GM21786 (cell line): ENCODE results near the gene SLC12A3.

Experiments
- ATAC-seq: cut with Tn5 transposase; IDR thresholded peaks from one replicate; pipeline ENCODE4 v1.9.1; 2021; ENCODE audit not compliant: unreplicated experiment

Gene SLC12A3

DNA sequence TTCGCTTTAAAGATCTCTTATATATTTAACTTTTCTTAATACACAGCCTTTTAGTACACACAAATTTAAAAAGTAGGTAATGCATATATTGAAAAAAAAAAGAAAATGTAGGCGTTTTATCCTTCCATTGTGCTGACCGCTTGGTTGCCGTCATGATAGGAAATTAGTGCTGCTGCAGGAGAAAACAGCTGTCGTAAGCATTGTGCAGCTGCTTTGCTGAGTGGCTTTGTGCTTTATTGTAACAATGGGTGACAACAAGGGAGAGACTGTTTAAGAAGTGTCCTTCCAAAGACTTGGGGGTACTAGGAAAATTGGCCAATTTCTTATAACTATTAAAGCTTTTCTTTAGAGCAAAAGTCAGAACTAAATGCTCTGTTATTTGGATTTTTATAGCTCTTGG, 71.9 kb downstream of the SLC12A3 start:
- ATAC-seq: no peak

DNA sequence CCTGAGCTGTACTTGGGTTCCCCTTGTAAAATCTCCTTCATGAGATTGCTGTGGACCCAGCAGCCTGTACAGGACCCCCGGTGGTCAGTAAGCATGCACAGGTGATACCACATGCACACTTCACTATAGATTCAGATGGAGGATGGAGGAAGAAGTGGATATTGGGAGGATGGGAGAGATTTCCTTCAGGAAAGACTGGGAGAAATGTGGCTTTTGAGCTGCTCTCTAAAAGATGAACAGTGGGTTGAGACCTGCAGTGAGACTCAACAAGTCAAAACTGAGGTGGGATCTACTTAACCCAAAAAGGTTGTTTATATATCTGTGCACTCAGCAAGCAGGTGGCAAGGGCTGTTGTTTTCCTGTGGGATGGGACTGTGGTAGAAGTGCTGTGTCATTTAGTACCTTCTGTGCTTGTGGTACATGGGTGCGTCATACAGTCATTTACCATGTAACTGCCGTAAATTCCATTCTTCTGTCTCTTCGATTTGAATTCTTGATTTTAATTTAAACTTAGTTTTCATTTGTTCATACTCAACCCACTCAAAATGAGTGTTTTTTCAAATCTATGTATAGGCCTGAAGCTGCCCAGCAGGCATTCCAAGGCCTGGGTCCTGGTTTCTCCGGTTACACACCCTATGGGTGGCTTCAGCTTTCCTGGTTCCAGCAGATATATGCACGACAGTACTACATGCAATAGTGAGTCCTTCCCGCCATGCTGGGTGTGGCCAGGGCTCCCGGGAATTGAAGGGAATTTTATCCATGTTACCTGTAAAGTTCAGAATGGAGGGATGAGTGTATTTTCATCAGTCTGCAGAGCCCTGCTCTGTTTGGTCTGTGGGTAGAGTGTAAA, 73.9 kb downstream of the SLC12A3 start:
- no peak for ATAC-seq

DNA sequence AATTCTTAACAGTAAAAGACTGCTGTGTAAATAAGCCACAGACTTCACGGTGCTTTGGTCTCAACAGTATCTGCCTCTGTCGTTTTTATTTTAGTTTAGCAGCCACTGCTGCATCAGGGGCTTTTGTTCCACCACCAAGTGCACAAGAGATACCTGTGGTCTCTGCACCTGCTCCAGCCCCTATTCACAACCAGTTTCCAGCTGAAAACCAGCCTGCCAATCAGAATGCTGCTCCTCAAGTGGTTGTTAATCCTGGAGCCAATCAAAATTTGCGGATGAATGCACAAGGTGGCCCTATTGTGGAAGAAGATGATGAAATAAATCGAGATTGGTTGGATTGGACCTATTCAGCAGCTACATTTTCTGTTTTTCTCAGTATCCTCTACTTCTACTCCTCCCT, 74.8 kb downstream of the SLC12A3 start:
- no peak for ATAC-seq

DNA sequence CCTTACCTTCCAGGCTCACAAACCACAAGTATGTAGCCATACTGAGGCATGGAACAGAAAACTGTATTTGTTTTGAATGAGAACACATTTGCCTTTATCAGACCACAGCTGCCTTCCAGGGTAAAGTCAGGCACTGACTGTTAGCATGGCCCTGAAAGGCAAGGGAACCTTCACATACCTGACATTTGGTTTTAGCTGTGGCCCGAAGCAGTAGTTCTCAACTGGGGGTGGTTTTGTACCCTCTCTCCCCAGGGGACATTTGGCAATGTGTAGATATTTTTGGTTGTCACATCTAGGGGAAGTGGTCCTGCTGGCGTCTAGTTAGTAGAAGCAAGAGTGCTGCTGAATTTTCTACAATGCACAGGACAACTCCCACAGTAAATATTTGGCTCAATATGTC, 76.1 kb downstream of the SLC12A3 start:
- ATAC-seq: no peak

DNA sequence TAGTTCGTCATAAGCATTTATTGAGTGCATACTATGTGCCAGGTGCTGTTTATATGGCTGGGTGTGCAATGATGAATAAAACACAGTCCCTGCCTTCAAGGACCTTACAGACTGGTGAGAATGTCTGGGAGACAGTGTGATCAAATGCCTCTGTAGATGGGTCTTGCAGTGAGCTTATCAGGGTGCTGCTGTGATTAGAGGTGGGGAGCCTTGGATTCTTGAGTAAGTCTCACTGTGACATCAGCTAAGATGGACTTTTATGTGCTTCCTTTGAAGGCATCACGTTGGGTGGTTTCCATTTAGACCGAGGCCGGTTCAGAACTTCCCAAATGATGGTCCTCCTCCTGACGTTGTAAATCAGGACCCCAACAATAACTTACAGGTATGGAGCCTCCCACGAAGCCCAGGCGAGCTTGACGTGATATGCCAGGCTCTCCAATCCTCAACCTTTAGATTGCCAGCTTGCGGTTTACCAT, 76.9 kb downstream of the SLC12A3 start:
- ATAC-seq: no peak

DNA sequence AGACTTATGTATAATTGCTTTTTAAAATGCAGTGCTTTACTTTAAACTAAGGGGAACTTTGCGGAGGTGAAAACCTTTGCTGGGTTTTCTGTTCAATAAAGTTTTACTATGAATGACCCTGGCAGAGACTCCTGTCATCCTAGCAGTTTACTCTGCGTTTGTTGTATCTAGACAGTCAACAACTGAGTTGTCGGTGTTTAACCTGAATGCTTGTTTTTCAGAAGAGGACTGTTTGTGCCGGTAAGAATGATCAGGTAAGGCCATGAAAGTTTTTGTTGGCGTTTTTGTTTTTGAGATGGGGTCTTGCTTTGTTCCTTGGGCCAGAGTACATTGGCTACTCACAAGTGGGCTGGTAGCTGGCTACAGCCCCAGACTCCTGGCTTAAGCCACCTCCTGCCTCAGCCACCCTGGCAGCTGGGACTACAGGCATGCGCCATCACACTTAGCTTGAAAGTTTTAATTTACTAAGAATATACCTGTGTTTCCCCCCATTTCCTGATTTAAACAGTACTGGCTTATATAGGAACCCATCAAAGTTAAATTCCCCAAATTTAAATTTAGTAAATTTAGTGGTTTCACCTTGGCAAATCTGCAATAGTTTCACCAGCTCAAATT, 78.9 kb downstream of the SLC12A3 start:
- ATAC-seq: no peak

DNA sequence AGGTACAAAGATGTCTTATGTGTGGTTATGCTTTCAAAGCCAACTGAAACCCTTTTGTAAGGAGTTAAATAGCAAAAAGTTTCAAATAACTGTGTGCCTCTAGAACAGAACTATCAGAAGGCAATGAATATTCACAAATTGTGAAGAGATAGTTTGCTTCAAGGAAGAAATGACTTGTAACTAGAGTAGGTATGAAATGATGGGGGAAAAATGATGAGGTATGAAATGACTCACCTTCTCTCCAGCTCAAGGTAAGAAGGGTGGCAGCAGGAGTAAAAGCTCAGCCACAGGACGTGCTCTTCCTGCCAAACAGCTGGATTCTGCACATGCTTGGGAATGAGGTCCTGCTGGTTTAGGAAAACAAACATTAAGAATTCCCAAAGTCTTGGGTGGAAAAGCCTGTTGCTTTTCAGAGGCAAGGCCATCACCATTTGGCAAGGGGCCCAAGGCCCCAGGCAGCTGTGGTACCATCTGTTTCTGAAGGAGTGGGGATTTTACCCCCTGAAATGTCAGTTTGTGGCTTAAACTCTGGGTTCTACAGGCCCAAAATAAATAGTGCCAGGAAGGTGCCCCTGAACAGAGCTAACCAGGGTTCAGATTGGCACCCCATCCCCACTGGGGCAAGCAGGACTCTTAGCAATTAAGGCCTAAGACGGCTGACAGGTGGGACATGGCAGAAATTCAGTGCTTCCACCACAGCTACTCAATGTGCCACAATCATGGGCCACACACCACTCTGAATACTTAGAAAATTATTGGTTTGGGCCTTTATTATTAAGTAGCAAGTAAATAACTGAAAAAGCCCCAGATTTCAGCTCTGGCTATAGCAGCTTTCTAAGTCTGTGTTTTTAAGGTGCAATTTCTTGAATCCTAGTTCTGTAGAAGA, 80.2 kb downstream of the SLC12A3 start:
- no peak for ATAC-seq

DNA sequence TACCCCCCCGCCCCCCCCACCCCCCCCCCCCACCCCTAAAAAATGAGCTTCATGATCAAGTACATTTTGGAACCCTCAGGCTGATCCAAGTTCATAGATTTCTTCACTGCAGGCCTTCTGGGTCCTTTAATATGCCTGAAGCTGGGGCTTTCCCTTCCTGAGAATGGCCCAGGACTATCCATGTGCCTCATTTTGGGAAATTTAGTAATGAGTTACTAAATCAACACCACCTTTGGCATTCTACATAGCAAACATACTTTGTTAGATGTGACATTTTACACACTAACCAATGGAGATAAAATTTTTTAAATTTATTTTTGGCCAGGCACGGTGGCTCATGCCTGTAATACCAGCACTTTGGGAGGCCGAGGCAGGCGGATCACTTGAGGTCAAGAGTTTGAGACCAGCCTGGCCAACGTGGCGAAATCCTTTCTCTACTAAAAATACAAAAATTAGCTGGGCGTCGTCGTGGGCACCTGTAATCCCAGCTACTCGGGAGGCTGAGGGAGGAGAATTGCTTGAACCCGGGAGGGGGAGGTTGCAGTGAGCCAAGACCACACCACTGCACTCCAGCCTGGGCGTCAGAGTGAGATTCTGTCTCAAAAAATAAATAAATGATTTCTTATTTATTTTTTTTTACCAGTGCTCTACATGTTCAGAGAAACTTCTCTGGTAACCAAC, 81.0 kb downstream of the SLC12A3 start:
- ATAC-seq: no peak

DNA sequence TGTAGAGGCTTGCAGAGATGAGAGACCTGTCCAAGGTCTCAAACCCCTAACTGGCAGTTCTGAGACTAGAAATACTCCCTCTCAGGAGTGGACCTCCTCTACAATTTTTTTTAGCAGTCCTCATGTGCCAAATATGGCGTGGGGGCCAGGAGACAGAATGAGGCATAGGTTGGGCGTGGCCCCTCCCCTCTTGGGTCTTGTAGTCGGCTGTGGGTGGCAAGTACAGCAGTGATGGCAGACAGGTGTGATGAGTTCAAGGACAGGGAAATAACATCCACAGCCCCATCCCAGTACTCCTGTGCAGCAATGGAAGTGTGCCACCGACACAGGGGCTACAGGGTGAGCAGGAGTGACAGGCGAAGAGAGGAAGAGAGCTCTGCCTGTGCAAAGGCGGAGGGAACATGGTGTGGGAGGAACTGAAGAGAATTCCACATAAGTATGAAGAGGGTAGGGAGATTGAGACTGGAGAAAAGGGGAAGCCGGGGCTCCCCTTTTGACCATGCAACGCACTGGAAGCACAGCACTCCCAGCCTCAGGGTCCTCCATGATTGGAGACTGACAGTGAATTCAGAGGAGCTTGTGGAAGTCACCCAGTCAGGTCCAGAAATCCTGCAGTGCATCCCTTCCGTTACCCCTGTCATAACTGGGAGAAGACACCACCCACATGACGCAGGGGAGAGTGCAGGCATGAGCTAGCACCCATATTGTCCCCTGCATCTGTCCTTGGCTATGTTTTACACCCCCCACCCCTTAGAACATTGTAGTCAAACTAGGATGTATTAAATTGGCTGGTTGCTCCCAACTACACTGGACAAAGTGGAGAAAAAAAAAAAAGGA, 82.0 kb downstream of the SLC12A3 start:
- ATAC-seq: no peak

DNA sequence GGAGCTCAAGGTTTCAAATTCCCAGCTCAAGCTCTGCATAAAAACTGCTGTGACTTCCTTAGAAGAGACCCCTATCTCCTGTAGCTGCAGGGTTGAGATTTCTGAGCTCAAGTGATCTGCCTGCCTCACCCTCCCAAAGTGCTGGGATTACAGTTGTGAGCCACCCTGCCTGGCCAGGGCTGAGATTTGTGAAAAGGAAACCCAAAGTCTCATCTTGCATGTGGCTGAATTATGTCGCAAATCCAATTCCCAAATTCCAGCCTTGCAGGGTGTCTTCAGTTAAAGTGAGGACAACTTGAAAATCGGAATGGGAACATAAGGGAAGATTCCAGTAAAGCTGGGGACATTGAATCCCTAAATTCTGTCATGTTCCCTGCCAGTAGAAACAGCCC, 82.6 kb downstream of the SLC12A3 start:
- no peak for ATAC-seq

DNA sequence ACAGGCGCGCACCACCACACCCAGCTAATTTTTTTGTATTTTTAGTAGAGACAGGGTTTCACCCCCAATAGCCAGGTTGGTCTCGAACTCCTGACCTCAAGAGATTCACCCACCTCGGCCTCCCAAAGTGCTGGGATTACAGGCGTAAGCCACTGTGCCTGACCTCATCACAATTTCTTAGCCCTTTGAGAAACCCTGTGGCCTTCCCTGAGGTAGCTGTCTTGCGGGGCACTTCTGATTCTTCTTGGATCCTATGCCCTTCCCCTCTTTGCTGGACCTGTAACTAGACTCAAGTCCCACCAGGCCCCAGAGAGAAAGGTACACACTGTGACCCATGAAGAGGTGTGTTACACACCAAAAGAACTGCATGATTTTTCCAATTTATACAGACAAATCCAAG, 83.2 kb downstream of the SLC12A3 start:
- no peak for ATAC-seq

DNA sequence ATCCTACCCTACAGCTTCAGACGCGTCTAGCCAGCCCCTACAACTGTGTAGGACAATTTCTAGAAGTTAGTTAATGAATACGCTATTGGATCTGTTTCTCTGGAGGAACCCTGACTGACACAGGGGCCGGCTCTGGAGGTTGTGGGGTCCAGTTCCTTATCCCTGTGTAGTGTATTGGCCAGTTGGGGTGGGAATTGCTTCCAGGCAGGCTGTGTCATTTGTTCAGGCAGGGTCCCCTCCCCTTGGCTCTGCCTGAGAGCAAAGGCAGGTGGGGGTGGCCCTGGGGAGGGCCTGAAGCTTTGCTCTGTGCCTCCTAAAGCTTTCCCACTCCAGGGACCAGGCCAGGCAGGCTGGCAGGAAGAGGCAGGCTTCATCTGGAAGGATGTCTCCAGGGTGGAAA, 85.0 kb downstream of the SLC12A3 start:
- no peak for ATAC-seq

DNA sequence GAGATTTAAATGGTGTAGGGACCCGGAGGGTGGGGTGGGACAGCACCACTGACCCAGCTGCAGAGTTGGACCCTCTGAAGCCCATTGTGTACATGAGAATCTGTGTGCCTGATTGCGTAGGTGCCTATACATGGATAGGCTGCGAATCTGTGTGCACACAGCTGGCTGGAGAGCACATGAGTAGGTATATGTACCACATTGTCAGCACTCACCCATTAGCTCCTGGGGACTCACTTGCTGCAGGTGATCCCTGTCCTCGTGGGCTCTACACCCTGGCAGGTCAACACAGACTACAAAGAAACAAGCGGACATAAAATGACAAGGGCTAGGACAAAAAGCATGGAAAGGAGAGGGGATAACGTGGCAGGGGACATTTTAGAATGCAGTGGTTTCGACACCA, 85.4 kb downstream of the SLC12A3 start:
- no peak for ATAC-seq

DNA sequence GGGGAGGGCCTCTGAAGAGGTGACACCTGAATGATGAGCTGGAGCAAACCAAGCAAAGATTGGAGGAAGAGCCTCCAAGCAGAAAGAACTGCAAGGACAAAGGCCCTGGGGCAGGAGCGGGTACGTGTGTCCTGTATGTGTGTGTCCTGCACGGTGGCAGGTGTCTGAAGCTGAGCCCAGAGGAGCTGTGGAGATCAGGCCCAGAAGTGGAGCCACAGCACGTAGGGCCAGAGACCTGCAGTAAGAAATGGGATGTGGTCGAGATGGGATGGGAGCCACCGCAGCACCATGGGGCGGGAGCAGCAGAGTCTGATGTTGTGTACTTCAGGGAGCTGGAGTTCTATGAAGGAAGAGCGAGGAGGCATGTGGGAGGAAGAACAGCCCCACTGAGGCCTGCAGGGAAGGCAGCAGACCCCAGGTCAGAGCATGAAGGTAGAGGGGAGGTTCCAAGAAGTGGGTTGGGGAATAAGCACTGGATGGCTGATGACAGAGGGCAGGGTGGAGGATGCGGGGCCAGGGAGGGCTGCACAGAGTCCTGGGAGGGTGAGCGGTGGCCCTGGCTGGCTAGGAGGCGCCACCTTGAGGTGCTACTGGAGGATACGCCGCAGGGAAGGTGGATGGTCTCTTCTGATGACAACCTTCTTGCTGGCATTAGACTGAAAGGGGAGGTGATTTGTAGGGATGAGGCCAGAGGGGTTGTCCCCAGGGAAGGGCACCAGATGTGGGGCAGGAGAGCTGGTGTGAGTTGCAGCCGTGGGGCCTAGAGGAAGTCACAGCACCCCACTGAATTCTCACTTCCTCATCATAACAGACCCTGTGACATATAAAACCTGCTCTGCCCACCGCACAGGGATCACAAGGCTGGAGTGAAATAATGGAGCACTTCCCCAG, 86.1 kb downstream of the SLC12A3 start:
- peak; percentile 60 for ATAC-seq

DNA sequence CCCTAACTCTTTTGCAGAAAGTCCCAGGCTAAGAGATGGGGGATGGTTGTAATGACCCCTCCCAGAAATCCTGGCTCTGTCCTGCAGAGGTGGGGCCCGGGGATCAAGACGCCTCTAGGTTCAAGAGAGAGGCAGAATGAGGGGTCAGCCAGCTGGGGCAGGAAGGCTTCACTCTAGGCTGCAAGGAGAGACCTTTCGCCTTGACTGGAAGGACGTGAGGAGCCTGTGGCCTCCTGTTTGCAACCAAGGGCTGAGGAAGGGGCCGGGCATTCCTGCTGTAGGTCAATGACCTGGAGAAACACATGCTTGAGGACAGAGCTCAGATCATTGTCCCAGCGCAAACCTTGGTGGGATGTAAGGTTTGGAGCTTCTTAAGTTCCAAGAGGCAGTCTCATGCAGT, 88.0 kb downstream of the SLC12A3 start:
- no peak for ATAC-seq

DNA sequence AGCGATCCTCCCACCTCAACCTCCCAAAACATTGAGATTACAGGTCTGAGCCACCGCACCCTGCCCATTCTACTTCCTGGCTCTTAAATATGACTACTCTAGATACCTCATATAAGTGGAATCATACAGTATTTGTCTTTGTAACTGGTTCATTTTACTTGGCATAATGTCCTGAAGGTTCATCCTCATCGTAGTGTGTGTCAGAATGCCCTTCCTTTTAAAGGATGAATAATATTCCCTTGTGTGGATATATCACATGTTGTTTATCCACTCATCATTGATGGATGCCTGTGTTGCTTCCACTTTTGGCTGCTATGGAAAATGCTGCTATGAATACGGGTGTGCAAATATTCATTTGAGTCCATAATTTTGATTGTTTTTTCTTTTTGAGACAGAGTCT, 91.1 kb downstream of the SLC12A3 start:
- no peak for ATAC-seq

DNA sequence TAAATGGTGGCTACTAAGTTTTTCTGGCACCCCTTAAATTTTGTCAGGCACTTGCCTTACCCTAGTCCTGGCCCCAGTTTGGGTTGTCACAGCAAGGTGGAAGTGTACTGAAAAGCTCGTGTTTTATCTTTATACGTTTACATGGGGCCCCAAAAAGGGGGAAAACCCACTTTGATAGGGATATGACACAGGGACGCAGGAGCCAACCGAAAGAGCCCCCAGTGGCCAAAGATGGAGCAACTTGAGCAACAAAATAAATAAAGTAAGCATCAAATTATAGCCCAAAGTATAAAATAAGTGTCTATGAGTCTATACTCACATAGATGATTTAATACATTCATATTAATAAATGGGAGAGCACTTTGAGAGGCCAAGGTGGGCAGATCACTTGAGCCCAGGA, 91.7 kb downstream of the SLC12A3 start:
- no peak for ATAC-seq

DNA sequence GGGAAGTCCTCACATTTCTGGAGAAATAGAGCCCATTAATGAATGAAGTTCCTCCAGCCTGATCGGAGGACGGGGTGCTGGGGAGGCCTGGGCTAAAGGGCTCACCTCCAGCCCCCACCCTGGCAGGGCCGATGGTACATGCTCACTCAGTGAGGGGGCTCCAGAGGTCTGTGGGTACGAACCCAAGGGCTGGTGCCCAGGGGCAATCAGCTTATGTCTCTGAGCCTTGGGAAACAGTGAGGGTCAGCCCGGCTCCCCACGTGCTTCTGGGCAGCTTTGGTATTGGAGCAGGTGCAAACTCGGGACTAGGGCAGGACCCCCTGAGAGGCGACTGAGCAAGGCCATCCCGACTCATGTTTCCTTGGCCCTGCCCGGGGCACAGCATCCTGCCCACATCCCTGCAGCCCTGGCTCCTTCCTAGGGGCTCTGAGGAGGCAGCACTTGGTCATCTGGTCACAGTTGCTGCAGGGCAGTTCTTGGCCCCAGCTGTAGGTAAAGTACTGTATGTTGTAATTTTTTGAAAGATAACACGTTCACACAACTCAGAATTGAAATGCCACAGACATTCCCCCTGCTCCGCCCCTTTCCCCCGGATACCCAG, 95.8 kb downstream of the SLC12A3 start:
- ATAC-seq: no peak

DNA sequence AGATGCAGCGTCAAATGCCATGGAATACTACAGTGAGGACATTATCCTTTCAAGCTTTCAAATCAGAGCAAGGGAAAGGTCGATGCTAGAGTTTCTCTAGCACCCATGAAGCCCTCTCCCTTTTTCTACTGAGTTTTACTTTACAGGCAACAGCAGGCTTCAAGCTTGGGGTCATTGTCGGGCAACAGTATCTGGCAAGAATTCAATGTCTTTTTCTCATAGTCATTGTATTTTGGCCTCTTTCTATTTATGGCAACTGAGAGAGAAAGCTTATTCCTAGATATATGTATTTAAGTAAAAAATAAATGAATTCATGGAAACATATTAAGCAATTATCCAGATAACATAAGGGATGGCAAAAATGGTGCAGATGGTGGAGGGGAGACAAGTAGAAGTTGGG, 96.4 kb downstream of the SLC12A3 start:
- ATAC-seq: no peak
